ENCODE measurements around the gene KCTD1. TPM values are rescaled to one million over a fixed set of nuclear protein-coding genes. Genes with fewer than 3 reads are reported as not detected.

Gene KCTD1
- total and polyA plus RNA-seq, 2 of the 4 experiments (the other 2 are of a cell fraction), result 5.0 to 5.8 TPM

GRCh38 chr18:26414901-26415440, 133.4 kb downstream of the KCTD1 start:
- ChIA-PET CTCF (no interaction called here), POLR2A (ENCODE audit: unreplicated experiment) (no interaction called here)
- Histone ChIP-seq H4K20me1 (ENCODE audit: insufficient read depth, low read length) (no peaks in the 10 kb centered on the region), H4K91ac (ENCODE audit: insufficient read depth, low read depth, low read length) (no peak overlapping the region), H3K27ac (ENCODE audit: insufficient read depth, low read length) (no peak overlapping the region), H2AK5ac (ENCODE audit: low read depth, low read length) (no peak overlapping the region), H3K4me1 (ENCODE audit: control insufficient read depth, insufficient read depth, low read length) (no peaks in the 10 kb centered on the region), H2AFZ (replicated peaks; ENCODE audit: low read length, poor library complexity) (no peak overlapping the region), H2BK5ac (ENCODE audit: low read depth, low read length, poor library complexity, severe bottlenecking) (no peak overlapping the region), H3K56ac (ENCODE audit: extremely low read depth, insufficient read depth, low read length) (no peak overlapping the region), H3K14ac (replicated peaks; ENCODE audit: low read depth, low read length) (no peak overlapping the region), H3K18ac (ENCODE audit: low read depth, low read length) (no peak overlapping the region), H3K27me3 (ENCODE audit: control insufficient read depth, insufficient read depth, low read length) (peaks cover 2% of the 10 kb centered on the region), H3K23ac (ENCODE audit: low read depth, low read length) (no peak overlapping the region), H3K9me3 (ENCODE audit: control insufficient read depth, insufficient read depth, low read length) (no peaks in the 10 kb centered on the region), H3K9me1 (ENCODE audit: insufficient read depth, low read length) (no peaks in the 10 kb centered on the region), H2BK15ac (ENCODE audit: low read depth, low read length) (no peak overlapping the region), H3K4me3 (ENCODE audit: insufficient read depth, low read depth, low read length) (no peak overlapping the region), H3K9ac (ENCODE audit: low read depth, low read length) (no peak overlapping the region), H4K5ac (ENCODE audit: low read depth, low read length) (no peak overlapping the region), H2BK20ac (ENCODE audit: low read depth, low read length) (no peak overlapping the region), H3K4me2 (ENCODE audit: low read depth, low read length) (no peak overlapping the region), H2AK9ac (replicated peaks; ENCODE audit: low read depth, low read length, poor library complexity) (no peak overlapping the region), H2BK120ac (ENCODE audit: low read depth, low read length) (no peak overlapping the region), H3K36me3 (ENCODE audit: control insufficient read depth, insufficient read depth, low read length) (no peaks in the 10 kb centered on the region), H4K8ac (ENCODE audit: low read depth in 2 of 2, low read length in 2 of 2) (no peak overlapping the region), H3K79me1 (ENCODE audit: low read depth in 1 of 2, low read length in 2 of 2) (no peaks in the 10 kb centered on the region), H3K4ac (ENCODE audit: low read depth, low read length) (no peak overlapping the region)
- intact Hi-C loops (cut with micrococcal nuclease), result no loop called here
- TF ChIP-seq USF2 (IDR thresholded peaks at IDR 0.05; ENCODE audit: low read depth, low read length) (no peak), RAD21 (IDR thresholded peaks at IDR 0.05; ENCODE audit: low read length) (no peak), RCOR1 (IDR thresholded peaks at IDR 0.05; ENCODE audit: insufficient replicate concordance, low read length) (no peak), FOS (IDR thresholded peaks at IDR 0.05; ENCODE audit: low read depth, low read length) (no peak), CEBPB (IDR thresholded peaks at IDR 0.05; ENCODE audit: low read depth, low read length) (no peak), MXI1 (IDR thresholded peaks at IDR 0.05; ENCODE audit: borderline replicate concordance, low read depth, low read length) (no peak), NFE2L2 (IDR thresholded peaks at IDR 0.05; ENCODE audit: low read depth, low read length) (no peak)
- no CpG with 5 or more reads among the region's 4 CpGs for WGBS, 2 experiments (ENCODE audit: extremely low coverage in 2 of 2, insufficient read length in 1 of 2)
- BruUV-seq (replicated peaks), result no TSS peak
- DNase-seq (no peak), ATAC-seq (ENCODE audit: low read depth) (no peak)
- in situ Hi-C loops (cut with MboI; ENCODE audit: low sequenced_read_pairs), result no loop called here
- dilution Hi-C loops (cut with HindIII; ENCODE audit: low sequenced_read_pairs, unreplicated experiment), result no loop called here
